K562 (cell line): ENCODE measurements around the gene SPHK2.
A peak's percentile ranks its signal among the peaks of the same experiment; 100 is the strongest.

Source experiments
- BHLHE40 ChIP-seq: IDR thresholded peaks from 2 replicates; pipeline ENCODE4 v1.6.1; 2011; ENCODE audit warnings: low read length, improper control_type of control experiment
- EP300 ChIP-seq: IDR thresholded peaks from 2 replicates; pipeline ENCODE4 v1.6.1; 2012; ENCODE audit warnings: low read length, improper control_type of control experiment
- FOXA1 ChIP-seq: fragments of 450-650 bp; IDR thresholded peaks from 2 replicates; pipeline ENCODE4 v1.6.1; 2016; ENCODE audit warnings: mild to moderate bottlenecking, borderline replicate concordance
- FOXK1 ChIP-seq: sonication (generic); formaldehyde crosslinking; IDR thresholded peaks from 2 replicates; pipeline ENCODE4 v1.8.0; 2022; ENCODE audit warnings: missing genetic modification reagents, mild to moderate bottlenecking, borderline replicate concordance
- HNRNPK ChIP-seq: fragments of 200-400 bp; formaldehyde crosslinking; IDR thresholded peaks from one replicate; pipeline ENCODE4 v1.6.1; 2018; ENCODE audit warnings: mild to moderate bottlenecking, low read depth, low read length; ENCODE audit not compliant: poor library complexity, severe bottlenecking
- KDM1A ChIP-seq, 2 experiments: fragments of 450-650 bp; IDR thresholded peaks; 2 replicates each; pipeline ENCODE4 v1.6.1; 2016; ENCODE audit warnings: mild to moderate bottlenecking in 2 of 2
- ZNF274 ChIP-seq: IDR thresholded peaks from 2 replicates; pipeline ENCODE4 v1.6.1; 2011; ENCODE audit warnings: low read depth, mild to moderate bottlenecking, low read length, moderate library complexity, borderline replicate concordance
- ZNF282 ChIP-seq: sonication (generic); formaldehyde crosslinking; IDR thresholded peaks from 2 replicates; pipeline ENCODE4 v1.8.1; 2023; ENCODE audit warnings: missing genetic modification reagents
- ZNF507 ChIP-seq: conservative IDR thresholded peaks from 2 replicates; pipeline ENCODE4 v1.6.1; 2017; ENCODE audit warnings: missing genetic modification characterization, missing compliant biosample characterization
- TF ChIP-seq, protein P1 (sequence below), 3 experiments: IDR thresholded peaks in 2 of 3; conservative IDR thresholded peaks in 1 of 3; 2 replicates each; pipeline ENCODE4 v1.5.1; 2011 to 2012; ENCODE audit warnings: low read length in 3 of 3, mild to moderate bottlenecking in 3 of 3, control low read depth in 2 of 3, improper control_type of control experiment in 1 of 3, inconsistent platforms in 1 of 3, low read depth in 1 of 3, mixed read lengths in 1 of 3, moderate library complexity in 1 of 3; ENCODE audit not compliant: insufficient read depth in 2 of 3
- TF ChIP-seq, protein P2 (sequence below): sonication (generic); formaldehyde crosslinking; IDR thresholded peaks from 2 replicates; pipeline ENCODE4 v1.9.0; 2022; ENCODE audit warnings: mild to moderate bottlenecking, missing genetic modification reagents

GRCh38 chr19:48591021-48591420 lies 28.3 kb upstream of the SPHK2 start:
- TF ChIP-seq ZNF282 (CRISPR knock-in tag) (no peak), FOXA1 (no peak), BHLHE40 (no peak), EP300 (no peak), FOXK1 (no peak), HNRNPK (no peak), KDM1A (IDR thresholded peaks at IDR 0.05) (no peak), ZNF507 (tag) (no peak), ZNF274 (no peak)
- TF ChIP-seq, protein P1, sequence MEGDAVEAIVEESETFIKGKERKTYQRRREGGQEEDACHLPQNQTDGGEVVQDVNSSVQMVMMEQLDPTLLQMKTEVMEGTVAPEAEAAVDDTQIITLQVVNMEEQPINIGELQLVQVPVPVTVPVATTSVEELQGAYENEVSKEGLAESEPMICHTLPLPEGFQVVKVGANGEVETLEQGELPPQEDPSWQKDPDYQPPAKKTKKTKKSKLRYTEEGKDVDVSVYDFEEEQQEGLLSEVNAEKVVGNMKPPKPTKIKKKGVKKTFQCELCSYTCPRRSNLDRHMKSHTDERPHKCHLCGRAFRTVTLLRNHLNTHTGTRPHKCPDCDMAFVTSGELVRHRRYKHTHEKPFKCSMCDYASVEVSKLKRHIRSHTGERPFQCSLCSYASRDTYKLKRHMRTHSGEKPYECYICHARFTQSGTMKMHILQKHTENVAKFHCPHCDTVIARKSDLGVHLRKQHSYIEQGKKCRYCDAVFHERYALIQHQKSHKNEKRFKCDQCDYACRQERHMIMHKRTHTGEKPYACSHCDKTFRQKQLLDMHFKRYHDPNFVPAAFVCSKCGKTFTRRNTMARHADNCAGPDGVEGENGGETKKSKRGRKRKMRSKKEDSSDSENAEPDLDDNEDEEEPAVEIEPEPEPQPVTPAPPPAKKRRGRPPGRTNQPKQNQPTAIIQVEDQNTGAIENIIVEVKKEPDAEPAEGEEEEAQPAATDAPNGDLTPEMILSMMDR (IDR thresholded peaks at IDR 0.05 in 2 of 3, conservative IDR thresholded peaks at IDR 0.05 in 1 of 3; ENCODE audit: insufficient read depth in 2 of 3, low read depth in 1 of 3, low read length in 3 of 3) = peak; percentile 46 to 97 (median 84); a peak in 4 of 6 replicates
- TF ChIP-seq, protein P2, sequence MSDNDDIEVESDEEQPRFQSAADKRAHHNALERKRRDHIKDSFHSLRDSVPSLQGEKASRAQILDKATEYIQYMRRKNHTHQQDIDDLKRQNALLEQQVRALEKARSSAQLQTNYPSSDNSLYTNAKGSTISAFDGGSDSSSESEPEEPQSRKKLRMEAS (CRISPR knock-in tag) = no peak
